ENCODE results near the gene CPT1A.

Gene CPT1A

DNA sequence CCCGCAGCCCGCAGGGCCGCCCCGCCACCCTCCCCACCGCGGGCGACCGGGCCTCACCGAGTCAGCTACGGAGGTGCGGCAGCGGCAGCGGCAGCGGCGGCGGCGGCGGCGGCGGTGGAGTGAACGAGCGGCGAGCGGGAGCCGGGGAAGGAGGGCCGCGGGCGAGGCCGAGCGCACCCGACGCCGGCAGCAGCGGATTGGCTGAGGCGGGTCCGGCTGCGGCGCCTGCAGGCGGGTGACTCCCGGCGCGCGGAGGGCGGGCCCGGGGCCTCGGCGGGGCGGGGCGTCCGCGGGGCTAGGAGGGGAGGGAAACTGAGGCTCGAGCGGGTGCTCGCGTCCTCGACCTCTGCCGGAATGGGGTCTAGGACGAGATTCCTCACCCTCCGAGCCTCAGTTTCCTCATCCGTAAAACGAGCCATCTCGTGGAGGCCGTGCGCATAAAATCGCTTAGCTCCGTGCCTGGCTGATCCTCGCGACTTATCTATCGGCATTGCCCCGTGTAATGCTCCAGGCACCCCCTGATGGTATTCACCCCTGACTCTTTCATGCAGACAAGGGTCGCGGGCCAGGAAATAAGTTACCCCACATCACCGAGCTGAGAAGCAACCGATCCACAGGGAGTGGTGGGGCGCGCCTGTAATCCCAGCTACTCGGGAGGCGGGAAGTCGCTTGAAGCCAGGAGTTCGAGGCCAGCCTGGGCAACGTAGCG is at the start of gene CPT1A:
TSS of gene CPT1A (minus strand) at position 199 of the 709 bp plus-strand sequence. CDS start 26,442 bp downstream, outside the sequence.
- TF ChIP-seq, protein P1, sequence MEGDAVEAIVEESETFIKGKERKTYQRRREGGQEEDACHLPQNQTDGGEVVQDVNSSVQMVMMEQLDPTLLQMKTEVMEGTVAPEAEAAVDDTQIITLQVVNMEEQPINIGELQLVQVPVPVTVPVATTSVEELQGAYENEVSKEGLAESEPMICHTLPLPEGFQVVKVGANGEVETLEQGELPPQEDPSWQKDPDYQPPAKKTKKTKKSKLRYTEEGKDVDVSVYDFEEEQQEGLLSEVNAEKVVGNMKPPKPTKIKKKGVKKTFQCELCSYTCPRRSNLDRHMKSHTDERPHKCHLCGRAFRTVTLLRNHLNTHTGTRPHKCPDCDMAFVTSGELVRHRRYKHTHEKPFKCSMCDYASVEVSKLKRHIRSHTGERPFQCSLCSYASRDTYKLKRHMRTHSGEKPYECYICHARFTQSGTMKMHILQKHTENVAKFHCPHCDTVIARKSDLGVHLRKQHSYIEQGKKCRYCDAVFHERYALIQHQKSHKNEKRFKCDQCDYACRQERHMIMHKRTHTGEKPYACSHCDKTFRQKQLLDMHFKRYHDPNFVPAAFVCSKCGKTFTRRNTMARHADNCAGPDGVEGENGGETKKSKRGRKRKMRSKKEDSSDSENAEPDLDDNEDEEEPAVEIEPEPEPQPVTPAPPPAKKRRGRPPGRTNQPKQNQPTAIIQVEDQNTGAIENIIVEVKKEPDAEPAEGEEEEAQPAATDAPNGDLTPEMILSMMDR (IDR thresholded peaks at IDR 0.05): no peak

- TF ChIP-seq, protein P1 (IDR thresholded peaks at IDR 0.05): no peak
These were observed 48.9 kb upstream of the CPT1A start for GRCh38 chr11:68890490-68891231.

- TF ChIP-seq, protein P1 (IDR thresholded peaks at IDR 0.05): no peak; the same call in 1 of the 2 replicates
These were observed 48.3 kb upstream of the CPT1A start for GRCh38 chr11:68889948-68890446.

DNA sequence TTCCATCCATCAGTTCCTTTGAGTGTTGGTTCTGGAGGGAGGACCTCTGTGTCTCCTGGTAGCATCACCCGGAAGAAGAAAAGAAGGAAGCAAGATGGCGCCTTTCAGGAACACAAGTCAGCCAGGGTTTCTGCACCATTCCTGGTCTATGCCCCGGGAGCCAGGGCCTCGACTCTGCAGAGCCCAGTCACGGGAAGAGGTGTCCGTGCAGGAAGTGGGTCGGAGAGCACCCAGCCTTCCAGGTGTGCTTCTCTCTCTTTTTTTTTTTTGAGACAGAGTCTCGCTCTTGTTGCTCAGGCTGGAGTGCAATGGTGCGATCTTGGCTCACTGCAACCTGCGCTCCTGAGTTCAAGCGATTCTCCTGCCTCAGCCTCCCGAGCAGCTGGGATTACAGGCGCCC is 40.7 kb upstream of the CPT1A start:
- TF ChIP-seq, protein P1 (IDR thresholded peaks at IDR 0.05): no peak

DNA sequence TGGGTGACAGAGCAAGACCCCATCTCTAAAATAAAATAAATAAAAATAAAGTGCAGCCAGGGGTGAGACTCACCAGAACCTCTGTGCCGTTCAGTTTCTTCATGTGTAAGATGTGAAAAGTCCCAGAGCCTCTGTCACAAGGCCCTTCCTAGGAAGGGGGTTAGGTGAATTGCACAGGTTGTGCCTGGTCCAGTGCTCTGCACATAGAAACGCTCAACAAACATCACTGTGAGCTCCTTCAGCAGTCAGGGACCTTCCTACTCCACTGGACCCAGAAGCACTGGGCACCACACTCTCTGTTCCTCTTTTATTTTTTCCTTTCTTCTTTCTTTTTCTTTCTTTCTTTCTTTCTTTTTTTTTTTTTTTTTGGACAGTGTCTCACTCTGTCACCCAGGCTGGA is 39.6 kb upstream of the CPT1A start:
- TF ChIP-seq, protein P1 (IDR thresholded peaks at IDR 0.05): no peak

DNA sequence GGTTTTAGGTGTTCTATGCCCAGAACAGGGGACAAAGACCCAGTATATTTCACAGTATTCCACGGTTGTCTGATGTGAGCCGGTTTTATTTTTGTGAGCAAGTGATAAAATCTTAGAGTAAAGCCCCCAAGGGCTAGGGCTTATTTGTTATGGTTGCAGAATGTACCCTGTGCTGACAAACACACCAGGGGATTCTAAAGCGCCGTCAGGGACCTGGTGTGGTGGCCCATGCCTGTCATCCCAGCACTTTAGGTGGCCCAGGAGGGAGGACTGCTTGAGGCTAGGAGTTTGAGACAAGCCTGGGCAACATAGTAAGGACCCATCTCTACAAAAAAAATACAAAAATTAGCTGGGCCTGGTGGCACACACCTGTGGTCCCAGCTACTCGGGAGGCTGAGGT is 39.1 kb upstream of the CPT1A start:
- TF ChIP-seq, protein P1 (IDR thresholded peaks at IDR 0.05): no peak

DNA sequence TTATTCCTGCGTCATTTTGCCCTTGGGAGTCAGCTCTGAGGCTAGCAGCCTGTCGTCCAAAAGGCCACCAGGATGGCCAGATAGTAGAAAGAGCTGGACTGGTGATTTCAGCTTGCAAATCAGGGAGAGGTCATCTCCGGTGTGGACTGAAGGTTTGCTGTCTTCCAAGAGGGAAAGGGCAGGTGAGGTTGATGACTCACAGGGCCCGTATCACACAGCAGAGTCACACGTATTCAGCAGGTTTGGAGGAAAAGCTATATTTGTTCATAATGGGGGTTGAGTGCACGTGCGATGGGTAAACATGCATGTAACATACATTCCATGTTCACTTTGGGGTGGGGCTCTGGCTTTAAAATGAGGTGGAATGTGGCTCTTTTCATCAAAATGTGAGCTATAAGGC is 36.3 kb upstream of the CPT1A start:
- TF ChIP-seq, protein P1 (IDR thresholded peaks at IDR 0.05): no peak

Data from LNCAP (cell line).